ENCODE data around the gene AUTS2. TPM values are rescaled to one million over a fixed set of nuclear protein-coding genes. Genes with fewer than 3 reads are reported as not detected.

The AUTS2 gene
- total RNA-seq, 1 experiment from 2014 or later, result 30.1 TPM

GRCh38 chr7:70154521-70155180 lies 556.4 kb downstream of the AUTS2 start:
- peaks cover 9% of the 10 kb centered on the region; the same call in 1 of the 2 replicates for H3K9me3 ChIP-seq (replicated peaks)
- no peaks in the 10 kb centered on the region; the same call in 1 of the 2 replicates for H3K36me3 ChIP-seq

DNA sequence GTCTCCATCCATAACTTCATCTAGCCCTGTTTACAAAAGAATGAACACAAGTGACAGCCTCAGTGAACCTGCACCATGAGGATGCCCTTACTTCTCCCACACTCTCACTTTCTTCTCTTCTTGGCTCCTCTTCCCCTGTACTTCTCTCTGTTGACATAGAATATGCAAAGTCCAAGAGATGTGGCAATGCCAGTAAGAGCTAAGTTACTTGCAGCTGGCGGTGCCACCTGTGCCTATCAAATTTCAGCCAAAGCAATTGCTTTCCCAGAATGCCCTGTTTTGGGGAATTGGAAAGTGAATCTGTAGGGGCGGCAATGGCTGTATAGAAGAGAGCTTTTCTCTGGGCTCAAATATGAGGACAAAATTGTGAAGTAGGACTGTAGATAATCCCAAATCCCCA lies 557.8 kb downstream of the AUTS2 start:
- peak in 1 of 2 experiments; percentile 28 for DNase-seq
- Histone ChIP-seq H3K4me3 (no peak overlapping the region), H3K36me3 (no peaks in the 10 kb centered on the region), H3K4me1 (peaks cover 13% of the 10 kb centered on the region), H3K27ac (no peak overlapping the region), H3K27me3 (no peaks in the 10 kb centered on the region), H3K9me3 (replicated peaks) (0 out of 2 replicates have a peak, but pooled peaks cover 9% of the 10 kb centered on the region)

More at GRCh38 chr7:70154521-70155180, 556.4 kb downstream of the AUTS2 start:
- no peak overlapping the region for H3K27ac ChIP-seq
- no peak overlapping the region for H3K4me3 ChIP-seq
- no peaks in the 10 kb centered on the region for H3K27me3 ChIP-seq
- peaks cover 10% of the 10 kb centered on the region; the same call in 1 of the 2 replicates for H3K4me1 ChIP-seq
- no peak for DNase-seq

- no peaks in the 10 kb centered on the region for H3K27me3 ChIP-seq
- no peaks in the 10 kb centered on the region for H3K9me3 ChIP-seq (replicated peaks)
- no peaks in the 10 kb centered on the region for H3K36me3 ChIP-seq
- no peak overlapping the region for H3K4me3 ChIP-seq
- no peak overlapping the region for H3K27ac ChIP-seq
- no peak for DNase-seq
- H3K4me1 ChIP-seq, result peaks cover 21% of the 10 kb centered on the region
These were observed 560.8 kb downstream of the AUTS2 start for GRCh38 chr7:70159121-70159520.

GRCh38 chr7:70165477-70166170 lies 567.3 kb downstream of the AUTS2 start:
- Histone ChIP-seq H3K27ac (no peak overlapping the region), H3K36me3 (no peaks in the 10 kb centered on the region; the same call in 1 of the 2 replicates), H3K4me1 (peaks cover 12% of the 10 kb centered on the region), H3K9me3 (replicated peaks) (peaks cover 9% of the 10 kb centered on the region; the same call in 1 of the 2 replicates), H3K4me3 (no peak overlapping the region), H3K27me3 (no peaks in the 10 kb centered on the region)
- DNase-seq, result no peak

GRCh38 chr7:70171369-70171920 lies 573.2 kb downstream of the AUTS2 start:
- no peak overlapping the region for H3K27ac ChIP-seq
- no peak overlapping the region for H3K4me3 ChIP-seq
- no peak for DNase-seq
- no peaks in the 10 kb centered on the region; the same call in 1 of the 2 replicates for H3K36me3 ChIP-seq
- H3K9me3 ChIP-seq (replicated peaks), result peaks cover 11% of the 10 kb centered on the region
- no peaks in the 10 kb centered on the region for H3K27me3 ChIP-seq
- no peaks in the 10 kb centered on the region for H3K4me1 ChIP-seq

GRCh38 chr7:70177166-70177565 lies 578.9 kb downstream of the AUTS2 start:
- DNase-seq, result no peak

GRCh38 chr7:70178211-70178610 lies 579.9 kb downstream of the AUTS2 start:
- Histone ChIP-seq H3K27me3 (no peaks in the 10 kb centered on the region), H3K4me1 (no peaks in the 10 kb centered on the region), H3K27ac (no peak overlapping the region), H3K9me3 (replicated peaks) (0 out of 2 replicates have a peak, but pooled peaks cover 2% of the 10 kb centered on the region), H3K4me3 (no peak overlapping the region), H3K36me3 (no peaks in the 10 kb centered on the region)
- no peak for DNase-seq

More at GRCh38 chr7:70177166-70177565, 578.9 kb downstream of the AUTS2 start:
- peaks cover 2% of the 10 kb centered on the region; the same call in 1 of the 2 replicates for H3K9me3 ChIP-seq (replicated peaks)
- H3K27me3 ChIP-seq, result no peaks in the 10 kb centered on the region
- H3K36me3 ChIP-seq, result no peaks in the 10 kb centered on the region
- no peak overlapping the region for H3K4me3 ChIP-seq
- H3K4me1 ChIP-seq, result no peaks in the 10 kb centered on the region
- H3K27ac ChIP-seq, result no peak overlapping the region

GRCh38 chr7:70178787-70179186 lies 580.5 kb downstream of the AUTS2 start:
- Histone ChIP-seq H3K36me3 (no peaks in the 10 kb centered on the region), H3K27ac (no peak overlapping the region), H3K4me3 (no peak overlapping the region), H3K4me1 (no peaks in the 10 kb centered on the region), H3K27me3 (no peaks in the 10 kb centered on the region), H3K9me3 (replicated peaks) (0 out of 2 replicates have a peak, but pooled peaks cover 2% of the 10 kb centered on the region)
- DNase-seq, result no peak

- Histone ChIP-seq H3K36me3 (no peaks in the 10 kb centered on the region), H3K27ac (no peak overlapping the region), H3K27me3 (no peaks in the 10 kb centered on the region), H3K4me1 (no peaks in the 10 kb centered on the region), H3K9me3 (replicated peaks) (peaks cover 3% of the 10 kb centered on the region; the same call in 1 of the 2 replicates), H3K4me3 (no peak overlapping the region)
- no peak for DNase-seq
These were observed 584.2 kb downstream of the AUTS2 start for GRCh38 chr7:70182521-70182920.

DNA sequence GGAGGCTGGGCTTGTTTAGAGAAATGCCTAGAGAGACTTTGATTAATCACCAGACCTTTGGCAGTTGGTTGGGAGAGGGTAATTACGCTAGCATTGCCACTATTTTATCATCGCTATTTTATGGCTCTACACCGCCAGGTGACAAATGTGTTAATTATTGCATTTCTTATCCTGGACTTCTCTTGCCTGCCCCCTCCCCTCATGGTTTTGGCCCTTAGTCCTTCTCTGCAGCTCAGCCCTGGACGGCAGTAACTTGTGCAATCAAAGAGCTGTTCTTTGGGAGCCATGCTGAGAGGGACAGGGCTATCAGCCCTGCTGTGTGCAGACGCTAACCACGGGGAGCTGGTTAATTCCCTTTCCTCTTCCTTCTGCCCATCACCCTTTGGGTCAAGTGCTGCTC lies 585.0 kb downstream of the AUTS2 start:
- H3K27ac ChIP-seq, result no peak overlapping the region
- H3K4me3 ChIP-seq, result no peak overlapping the region
- no peaks in the 10 kb centered on the region for H3K4me1 ChIP-seq
- H3K9me3 ChIP-seq (replicated peaks), result peaks cover 3% of the 10 kb centered on the region; the same call in 1 of the 2 replicates
- no peak for DNase-seq
- no peaks in the 10 kb centered on the region for H3K27me3 ChIP-seq
- no peaks in the 10 kb centered on the region for H3K36me3 ChIP-seq

GRCh38 chr7:70188901-70189650 lies 590.8 kb downstream of the AUTS2 start:
- H3K9me3 ChIP-seq (replicated peaks), result peaks cover 2% of the 10 kb centered on the region; the same call in 1 of the 2 replicates
- H3K27me3 ChIP-seq, result no peaks in the 10 kb centered on the region
- no peak for DNase-seq
- no peak overlapping the region for H3K27ac ChIP-seq
- no peaks in the 10 kb centered on the region for H3K4me1 ChIP-seq
- no peak overlapping the region for H3K4me3 ChIP-seq
- H3K36me3 ChIP-seq, result no peaks in the 10 kb centered on the region

GRCh38 chr7:70189776-70190175 lies 591.5 kb downstream of the AUTS2 start:
- Histone ChIP-seq H3K9me3 (replicated peaks) (no peaks in the 10 kb centered on the region), H3K36me3 (no peaks in the 10 kb centered on the region), H3K4me1 (no peaks in the 10 kb centered on the region), H3K4me3 (no peak overlapping the region), H3K27me3 (no peaks in the 10 kb centered on the region), H3K27ac (no peak overlapping the region)
- DNase-seq, result no peak

GRCh38 chr7:70190281-70190680 lies 592.0 kb downstream of the AUTS2 start:
- no peaks in the 10 kb centered on the region for H3K27me3 ChIP-seq
- no peak for DNase-seq
- H3K27ac ChIP-seq, result no peak overlapping the region

DNA sequence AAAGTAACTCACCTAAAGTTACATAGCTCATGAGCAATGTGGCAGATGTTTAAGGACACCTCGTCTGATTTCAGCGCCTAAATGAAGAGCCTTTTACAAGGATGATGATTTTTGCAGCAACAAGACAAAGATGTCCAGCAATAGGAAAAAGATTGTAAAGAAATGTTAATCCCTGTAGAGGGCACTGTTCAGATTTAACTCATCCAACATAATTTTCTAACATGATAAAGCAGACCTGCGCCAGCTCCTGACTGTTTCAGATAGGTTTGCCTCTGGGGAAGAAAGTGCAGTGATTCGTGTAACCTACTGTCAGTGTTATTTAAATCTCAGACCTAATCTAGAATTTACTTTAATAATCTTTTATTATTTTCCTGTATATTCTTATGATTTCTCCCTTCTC lies 595.2 kb downstream of the AUTS2 start:
- no peaks in the 10 kb centered on the region for H3K36me3 ChIP-seq
- no peaks in the 10 kb centered on the region for H3K9me3 ChIP-seq (replicated peaks)
- H3K27me3 ChIP-seq, result no peaks in the 10 kb centered on the region
- no peak overlapping the region for H3K27ac ChIP-seq
- DNase-seq, result peak in 1 of 2 experiments; percentile 37
- H3K4me3 ChIP-seq, result no peak overlapping the region
- no peaks in the 10 kb centered on the region for H3K4me1 ChIP-seq

More at GRCh38 chr7:70190281-70190680, 592.0 kb downstream of the AUTS2 start:
- H3K4me3 ChIP-seq, result no peak overlapping the region
- H3K36me3 ChIP-seq, result no peaks in the 10 kb centered on the region
- H3K4me1 ChIP-seq, result no peaks in the 10 kb centered on the region
- H3K9me3 ChIP-seq (replicated peaks), result no peaks in the 10 kb centered on the region

Measured in SJCRH30 (cell line).